Transverse colon (tissue), 4 donors: ENCODE data around the gene GAB3. TPM values are rescaled to one million over a fixed set of nuclear protein-coding genes. Genes with fewer than 3 reads are reported as not detected.
A peak's percentile ranks its signal among the peaks of the same experiment; 100 is the strongest.

Source experiments
- DNase-seq: peaks from one replicate; pipeline ENCODE4 v3.0.0-alpha.2; 2019
- H3K27ac ChIP-seq, 4 donors: fragments of 200-600 bp; sonication (generic); 2 replicates each; pipeline ENCODE4 v1.5.1; 2016 to 2018; ENCODE audit warnings: inconsistent platforms in 4 of 4
- H3K27me3 ChIP-seq: fragments of 200-600 bp; sonication (generic); 2 replicates; pipeline ENCODE4 v1.5.1; 2017; ENCODE audit warnings: inconsistent platforms
- H3K36me3 ChIP-seq, 4 donors: fragments of 200-600 bp; sonication (generic); 2 replicates each; pipeline ENCODE4 v1.5.1; 2017 to 2019; ENCODE audit warnings: inconsistent platforms in 4 of 4
- H3K4me1 ChIP-seq, 4 donors: fragments of 200-600 bp; sonication (generic); 2 replicates each; pipeline ENCODE4 v1.5.1; 2017 to 2020; ENCODE audit warnings: inconsistent platforms in 4 of 4
- H3K4me3 ChIP-seq, 4 donors: fragments of 200-600 bp; sonication (generic); 1 replicate in 1 of 4; 2 replicates in 3 of 4; pipeline versions ENCODE4 v1.5.1 to v1.6.1; 2017 to 2019; ENCODE audit warnings: inconsistent platforms in 4 of 4
- H3K9me3 ChIP-seq, 2 donors: fragments of 200-600 bp; sonication (generic); 2 replicates each; pipeline ENCODE4 v1.5.1; 2017 to 2019; ENCODE audit warnings: inconsistent platforms in 2 of 2
- CTCF ChIP-seq, 5 experiments: fragments of 200-600 bp in 3 of 5; fragments of 450-650 bp in 2 of 5; sonication (generic) in 3 of 5; IDR thresholded peaks; 1 replicate in 2 of 5; 2 replicates in 3 of 5; pipeline ENCODE4 v1.5.1; 2016 to 2017; ENCODE audit warnings: antibody characterized with exemption in 5 of 5, inconsistent platforms in 3 of 5, mild to moderate bottlenecking in 2 of 5, moderate library complexity in 1 of 5
- EP300 ChIP-seq: sonication (generic); formaldehyde crosslinking; IDR thresholded peaks from one replicate; pipeline ENCODE4 v1.6.1; 2017; ENCODE audit warnings: antibody characterized with exemption, low read depth
- POLR2A ChIP-seq: fragments of 450-650 bp; IDR thresholded peaks from one replicate; pipeline ENCODE4 v1.6.1; 2016; ENCODE audit warnings: antibody characterized with exemption, mild to moderate bottlenecking, moderate library complexity
- POLR2AphosphoS5 ChIP-seq, 3 donors: sonication (generic); formaldehyde crosslinking; IDR thresholded peaks; one replicate each; pipeline ENCODE4 v1.6.1; 2016; ENCODE audit warnings: antibody characterized with exemption in 3 of 3
- WGBS, 2 donors: methylation state at CpG; one replicate each; pipeline ENCODE4 v1.1.5; 2018; ENCODE audit warnings: low coverage in 1 of 2; 5-methylcytosine and 5-hydroxymethylcytosine counted together
- in situ Hi-C, 4 donors: fragments of 200-750 bp; cut with MboI; loops; one replicate each; pipeline versions ENCODE4 v1.15.0 to v1.15.1; 2017; ENCODE audit warnings: low sequenced_read_pairs in 3 of 4, low pct_ligation_motif_present in 1 of 4, low pct_unique_long_range_greater_than_20kb in 1 of 4
- intact Hi-C: fragments of 100-400 bp; cut with DNase I; formaldehyde crosslinking; loops from one replicate; pipeline ENCODE4 v1.15.1; 2023; ENCODE audit warnings: low total_unique reads
- total RNA-seq, 4 donors: library from RNA; depleted of rRNA; stranded (reverse); fragments of >200 nt; gene quantifications; one replicate each; pipeline ENCODE4 v1.1.0, GENCODE V29; 2016

Gene GAB3
- total RNA-seq, 4 donors from 2014 or later = 0.37 to 4.4 (median 3.0) TPM

GRCh38 chrX:154748712-154749339 lies 2.1 kb downstream of the GAB3 start:
- intact Hi-C loops (no loop called here), in situ Hi-C loops (loop anchor here in 1 of 4 donors (25.0 kb wide), 1 partner anchor 88 kb away; the partner anchor contains the start of gene SMIM9)
- TF ChIP-seq POLR2A = no peak
- no peak for TF ChIP-seq EP300
- peak; percentile 53 to 80 (median 60) for TF ChIP-seq CTCF (IDR thresholded peaks at IDR 0.05)
- WGBS, 2 donors = 29% methylated on average over 11 of the region's 11 CpGs; no CpG with 5 or more reads in 1 of the 2 donors
- Histone ChIP-seq H3K27me3 (no peaks in the 10 kb centered on the region), H3K36me3 (no peaks in the 10 kb centered on the region), H3K4me1 (peaks cover 0 to 8% (median 0%) of the 10 kb centered on the region in 4 donors), H3K27ac (peak overlapping the region in 3 of 4 donors; percentile 23 to 79 (median 40)), H3K9me3 (no peaks in the 10 kb centered on the region), H3K4me3 (no peak overlapping the region)
- DNase-seq = no peak

GRCh38 chrX:154742613-154743012 lies 8.3 kb downstream of the GAB3 start:
- DNase-seq = no peak
- H3K36me3 ChIP-seq = no peaks in the 10 kb centered on the region
- in situ Hi-C loops = loop anchor here in 1 of 4 donors (25.0 kb wide), 1 partner anchor 95 kb away; the partner anchor contains the start of gene SMIM9

GRCh38 chrX:154739952-154740465 lies 10.9 kb downstream of the GAB3 start:
- WGBS, 2 donors = 61 to 100% methylated on average over 1 to 2 of the region's 2 CpGs
- Histone ChIP-seq H3K4me1 (peaks cover 5 to 28% (median 6%) of the 10 kb centered on the region in 4 donors), H3K27me3 (no peaks in the 10 kb centered on the region), H3K36me3 (no peaks in the 10 kb centered on the region), H3K27ac (no peak overlapping the region), H3K9me3 (no peaks in the 10 kb centered on the region), H3K4me3 (no peak overlapping the region)
- in situ Hi-C loops = loop anchor here in 1 of 4 donors (25.0 kb wide), 1 partner anchor 97 kb away; the partner anchor contains the start of gene SMIM9
- no peak for DNase-seq
- intact Hi-C loops = no loop called here
- TF ChIP-seq POLR2A = no peak
- no peak for TF ChIP-seq POLR2AphosphoS5 (IDR thresholded peaks at IDR 0.05)
- no peak for TF ChIP-seq EP300
- no peak for TF ChIP-seq CTCF (IDR thresholded peaks at IDR 0.05)

More at GRCh38 chrX:154742613-154743012, 8.3 kb downstream of the GAB3 start:
- Histone ChIP-seq H3K27ac (no peak overlapping the region), H3K4me3 (no peak overlapping the region), H3K4me1 (peaks cover 0 to 7% (median 2%) of the 10 kb centered on the region in 4 donors), H3K9me3 (no peaks in the 10 kb centered on the region), H3K27me3 (no peaks in the 10 kb centered on the region)
- no peak for TF ChIP-seq POLR2AphosphoS5 (IDR thresholded peaks at IDR 0.05)
- TF ChIP-seq POLR2A = no peak
- TF ChIP-seq CTCF (IDR thresholded peaks at IDR 0.05) = no peak
- no peak for TF ChIP-seq EP300
- intact Hi-C loops = no loop called here

- TF ChIP-seq POLR2AphosphoS5 (IDR thresholded peaks at IDR 0.05) (peak; percentile 41 to 59 (median 51)), EP300 (no peak)
Observed at GRCh38 chrX:154738011-154738738, 12.7 kb downstream of the GAB3 start.

More at GRCh38 chrX:154738011-154738738, 12.7 kb downstream of the GAB3 start:
- WGBS, 2 donors = 54% methylated on average over 8 of the region's 8 CpGs; no CpG with 5 or more reads in 1 of the 2 donors
- H3K4me1 ChIP-seq = peaks cover 5 to 46% (median 6%) of the 10 kb centered on the region in 4 donors
- intact Hi-C loops = no loop called here
- in situ Hi-C loops = loop anchor here in 1 of 4 donors (25.0 kb wide), 1 partner anchor 99 kb away; the partner anchor contains the start of gene SMIM9
- no peaks in the 10 kb centered on the region for H3K27me3 ChIP-seq
- peak overlapping the region; percentile 63 to 85 (median 75) for H3K27ac ChIP-seq
- peak; percentile 45 for DNase-seq
- H3K4me3 ChIP-seq = no peak overlapping the region
- H3K9me3 ChIP-seq = no peaks in the 10 kb centered on the region
- H3K36me3 ChIP-seq = no peaks in the 10 kb centered on the region
